Fibroblast of mammary gland (primary cell): ENCODE data around the gene OGT.
A peak's percentile ranks its signal among the peaks of the same experiment; 100 is the strongest.

Experiments used
- DNase-seq: peaks from one replicate; pipeline ENCODE4 v3.0.0-alpha.2; 2010; ENCODE audit warnings: low read depth
- H3K4me3 ChIP-seq: 2 replicates; pipeline ENCODE4 v1.5.1; 2011; ENCODE audit warnings: low read depth, mild to moderate bottlenecking, low read length, moderate library complexity; ENCODE audit not compliant: control insufficient read depth
- CTCF ChIP-seq: conservative IDR thresholded peaks from 2 replicates; pipeline ENCODE4 v1.5.1; 2011; ENCODE audit warnings: low read depth, low read length, inconsistent platforms; ENCODE audit not compliant: control insufficient read depth, insufficient read depth

Gene OGT

GRCh38 chrX:71532078-71532752, 689 bp upstream of the OGT start:
- peak overlapping the region; percentile 89 for H3K4me3 ChIP-seq
- TF ChIP-seq CTCF = no peak
- peak; percentile 82 for DNase-seq

DNA sequence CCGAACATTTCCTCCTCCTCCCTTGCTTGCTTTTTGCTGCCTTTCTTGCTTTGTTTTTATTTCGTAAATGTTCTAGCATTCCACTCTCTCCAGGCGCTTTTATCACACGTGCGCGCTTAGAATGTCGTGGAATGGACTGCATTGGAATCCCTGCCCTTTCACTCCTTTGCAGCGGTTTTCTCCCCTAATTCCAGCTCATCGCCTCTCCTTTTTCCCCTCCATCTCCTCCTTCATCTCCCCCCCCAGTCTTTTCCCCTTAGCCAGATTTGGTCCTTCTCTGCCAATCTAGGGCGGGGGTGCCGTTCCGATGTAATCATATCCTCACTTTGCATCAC, 579 bp downstream of the OGT start:
- H3K4me3 ChIP-seq = peak overlapping the region; percentile 89
- no peak for DNase-seq
- no peak for TF ChIP-seq CTCF

DNA sequence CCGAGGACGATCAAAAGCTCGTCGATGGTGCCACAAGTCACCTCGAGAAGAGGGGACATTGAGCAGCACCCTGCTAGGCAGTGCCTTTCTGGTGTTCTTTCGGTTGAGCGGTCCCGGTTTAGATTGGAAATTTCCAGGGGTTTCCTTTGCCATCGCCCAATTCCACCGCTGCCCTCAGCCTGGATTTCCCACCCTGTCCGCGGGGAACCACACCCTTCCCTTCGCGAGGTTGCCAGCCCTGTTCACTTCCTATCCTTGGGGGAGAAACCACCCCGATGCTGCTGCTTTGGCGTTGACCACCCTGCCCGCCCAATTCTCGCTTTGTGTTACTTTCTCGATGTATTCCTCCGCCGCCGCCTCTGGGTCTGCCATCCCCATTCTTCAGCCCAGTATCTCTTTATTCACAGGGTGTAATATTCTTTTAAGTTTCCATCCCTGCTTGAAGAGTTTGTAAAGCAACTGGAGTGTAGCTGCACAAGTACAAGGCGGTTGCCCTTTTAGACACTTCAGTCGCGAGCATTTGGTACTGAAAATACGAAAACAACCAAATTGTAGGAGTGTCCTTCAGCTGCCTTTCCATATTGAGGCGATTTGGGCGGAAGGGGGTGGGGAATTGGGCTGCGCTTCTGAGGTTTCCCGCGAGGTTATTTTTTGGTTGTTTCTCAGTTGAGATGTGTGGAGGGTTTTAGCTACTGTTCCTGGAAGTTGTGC, 1.1 kb downstream of the OGT start:
- peak overlapping the region; percentile 89 for H3K4me3 ChIP-seq
- no peak for TF ChIP-seq CTCF
- DNase-seq = peak; percentile 46

DNA sequence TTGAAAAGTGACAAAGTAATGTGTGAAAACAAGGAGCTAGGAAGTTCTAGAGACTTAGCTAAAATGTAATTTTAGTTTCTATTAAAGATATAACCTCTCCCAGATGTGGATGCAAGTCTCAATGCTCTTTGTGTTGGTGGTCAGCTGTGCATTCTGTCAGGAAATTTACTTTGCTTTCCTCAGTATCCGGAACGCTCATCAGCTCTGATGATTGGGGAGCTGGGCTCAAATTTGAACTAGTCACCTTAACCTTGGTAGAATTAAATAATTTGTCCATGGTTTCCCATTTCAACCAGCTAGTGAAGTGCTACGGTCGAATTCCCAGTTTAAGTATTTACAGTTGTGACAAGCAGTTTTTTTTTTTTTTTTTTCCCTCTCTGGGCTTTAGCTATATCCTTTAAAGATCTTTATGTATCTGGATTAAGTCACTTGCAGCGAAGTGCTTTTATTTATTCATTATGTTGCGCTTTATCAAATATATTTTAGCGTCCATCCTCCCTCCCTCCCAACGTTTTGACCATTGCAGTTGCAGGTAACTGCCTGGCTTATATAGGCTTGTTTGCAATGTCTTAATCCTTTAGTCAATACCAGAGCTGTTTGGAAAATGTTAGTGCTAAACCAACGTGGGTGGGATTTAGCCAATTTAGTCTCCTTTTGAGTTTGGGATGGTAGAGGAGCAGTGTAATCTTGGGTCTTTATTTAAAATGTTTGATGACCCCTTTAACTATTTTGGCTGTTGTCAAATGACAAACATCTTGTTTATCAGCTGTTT, 2.1 kb downstream of the OGT start:
- no peak for DNase-seq
- TF ChIP-seq CTCF = no peak
- H3K4me3 ChIP-seq = peak overlapping the region; percentile 89

- H3K4me3 ChIP-seq = peak overlapping the region; percentile 11
- DNase-seq = no peak
- no peak for TF ChIP-seq CTCF
Observed at GRCh38 chrX:71536285-71536684, 3.4 kb downstream of the OGT start.

DNA sequence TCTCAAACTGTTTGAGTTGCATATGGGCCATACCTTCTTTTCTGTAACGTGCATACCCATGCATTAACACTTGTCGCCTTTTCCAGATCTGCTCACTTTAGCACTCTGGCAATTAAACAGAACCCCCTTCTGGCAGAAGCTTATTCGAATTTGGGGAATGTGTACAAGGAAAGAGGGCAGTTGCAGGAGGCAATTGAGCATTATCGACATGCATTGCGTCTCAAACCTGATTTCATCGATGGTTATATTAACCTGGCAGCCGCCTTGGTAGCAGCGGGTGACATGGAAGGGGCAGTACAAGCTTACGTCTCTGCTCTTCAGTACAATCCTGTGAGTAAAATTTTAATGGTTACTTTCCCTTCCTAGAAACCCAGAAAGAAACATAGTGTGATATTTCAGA, 4.8 kb downstream of the OGT start:
- no peak for TF ChIP-seq CTCF
- no peak overlapping the region for H3K4me3 ChIP-seq
- DNase-seq = no peak
